Measurements from ENCODE around the gene VAMP5. TPM values are rescaled to one million over a fixed set of nuclear protein-coding genes. Genes with fewer than 3 reads are reported as not detected.

The VAMP5 gene
- total RNA-seq, 1 donor from 2014 or later, result 17.1 TPM

DNA sequence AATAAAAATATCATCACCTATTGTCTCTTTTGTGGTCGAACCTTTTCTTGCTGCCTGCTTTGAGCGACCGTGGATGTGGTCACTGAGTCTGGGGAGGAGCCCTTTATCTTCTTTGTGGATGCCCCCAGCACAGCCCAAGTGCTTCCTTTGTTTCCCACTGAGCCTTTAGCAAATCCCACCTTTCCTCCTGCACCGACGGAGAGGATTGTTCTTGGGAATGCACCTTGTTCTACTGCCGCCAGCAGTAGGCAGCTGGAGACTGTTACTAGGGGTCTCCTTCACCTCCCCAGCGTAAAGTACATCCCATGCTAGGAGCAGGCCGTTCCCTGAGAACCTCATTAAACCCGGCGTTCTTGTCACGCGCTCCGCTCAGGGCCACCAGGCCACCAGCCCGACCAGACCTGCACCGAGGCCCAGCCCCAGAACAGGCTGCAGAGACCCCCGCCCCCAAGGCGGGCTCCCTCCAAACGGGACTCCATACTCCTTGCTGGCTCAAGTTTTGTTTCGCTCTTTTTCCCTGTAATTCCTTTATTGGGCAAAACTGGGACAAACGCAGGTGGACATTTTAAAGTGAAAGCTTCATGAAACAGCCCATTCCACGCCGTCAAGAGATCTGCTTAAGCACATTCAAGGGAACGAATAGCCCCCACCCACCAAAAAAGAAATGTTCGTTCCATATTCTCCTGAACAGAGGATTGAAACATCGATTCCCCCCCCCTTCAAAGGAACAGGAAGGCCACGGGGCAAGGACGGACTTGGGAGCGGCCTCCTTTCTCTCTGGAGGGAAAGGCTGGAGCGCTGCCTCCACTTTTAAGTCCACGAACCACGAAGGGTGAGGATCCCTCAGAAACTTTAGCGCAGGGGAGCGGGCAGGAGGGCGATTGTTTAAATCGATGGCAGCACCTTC, 46.4 kb upstream of the VAMP5 start:
- Histone ChIP-seq H3K79me2 (ENCODE audit: insufficient read depth, low read length) (peaks cover 57% of the 10 kb centered on the region), H3K4me3 (ENCODE audit: insufficient read depth, low read depth, low read length) (peak overlapping the region; percentile 99), H3K27me3 (ENCODE audit: insufficient read depth, low read length) (no peaks in the 10 kb centered on the region), H2AFZ (ENCODE audit: low read depth, low read length) (peak overlapping the region; percentile 93), H3K9ac (ENCODE audit: low read length) (peak overlapping the region; percentile 99), H3K4me2 (ENCODE audit: low read length) (peak overlapping the region; percentile 97), H4K20me1 (ENCODE audit: insufficient read depth, low read length) (peaks cover 38% of the 10 kb centered on the region), H3K4me1 (ENCODE audit: insufficient read depth, low read length) (peaks cover 32% of the 10 kb centered on the region), H3K27ac (ENCODE audit: low read depth, low read length) (peak overlapping the region; percentile 99), H3K36me3 (ENCODE audit: insufficient read depth, low read length) (peaks cover 24% of the 10 kb centered on the region), H3K9me3 (ENCODE audit: insufficient read depth, low read depth, low read length) (no peaks in the 10 kb centered on the region)
- H3K4me1 Mint-ChIP-seq (ENCODE audit: low read depth, unreplicated experiment), result peaks cover 29% of the 10 kb centered on the region
- no peaks in the 10 kb centered on the region for H3K9me3 Mint-ChIP-seq (ENCODE audit: unreplicated experiment)
- peak overlapping the region; percentile 98 for H3K27ac Mint-ChIP-seq (ENCODE audit: unreplicated experiment)
- no peaks in the 10 kb centered on the region for H3K27me3 Mint-ChIP-seq (ENCODE audit: low read depth, unreplicated experiment)
- H3K4me3 Mint-ChIP-seq (ENCODE audit: unreplicated experiment), result peak overlapping the region; percentile 91
- FAIRE-seq, result no peak
- TF ChIP-seq, protein P1, sequence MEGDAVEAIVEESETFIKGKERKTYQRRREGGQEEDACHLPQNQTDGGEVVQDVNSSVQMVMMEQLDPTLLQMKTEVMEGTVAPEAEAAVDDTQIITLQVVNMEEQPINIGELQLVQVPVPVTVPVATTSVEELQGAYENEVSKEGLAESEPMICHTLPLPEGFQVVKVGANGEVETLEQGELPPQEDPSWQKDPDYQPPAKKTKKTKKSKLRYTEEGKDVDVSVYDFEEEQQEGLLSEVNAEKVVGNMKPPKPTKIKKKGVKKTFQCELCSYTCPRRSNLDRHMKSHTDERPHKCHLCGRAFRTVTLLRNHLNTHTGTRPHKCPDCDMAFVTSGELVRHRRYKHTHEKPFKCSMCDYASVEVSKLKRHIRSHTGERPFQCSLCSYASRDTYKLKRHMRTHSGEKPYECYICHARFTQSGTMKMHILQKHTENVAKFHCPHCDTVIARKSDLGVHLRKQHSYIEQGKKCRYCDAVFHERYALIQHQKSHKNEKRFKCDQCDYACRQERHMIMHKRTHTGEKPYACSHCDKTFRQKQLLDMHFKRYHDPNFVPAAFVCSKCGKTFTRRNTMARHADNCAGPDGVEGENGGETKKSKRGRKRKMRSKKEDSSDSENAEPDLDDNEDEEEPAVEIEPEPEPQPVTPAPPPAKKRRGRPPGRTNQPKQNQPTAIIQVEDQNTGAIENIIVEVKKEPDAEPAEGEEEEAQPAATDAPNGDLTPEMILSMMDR (IDR thresholded peaks at IDR 0.05; ENCODE audit: insufficient read depth, low read depth, low read length), result no peak
- TF ChIP-seq EZH2 (IDR thresholded peaks at IDR 0.05; ENCODE audit: insufficient read depth, low read length), result no peak
- DNase-seq (ENCODE audit: low read depth), result no peak
- H3K36me3 Mint-ChIP-seq (ENCODE audit: low read depth, unreplicated experiment), result peaks cover 18% of the 10 kb centered on the region

DNA sequence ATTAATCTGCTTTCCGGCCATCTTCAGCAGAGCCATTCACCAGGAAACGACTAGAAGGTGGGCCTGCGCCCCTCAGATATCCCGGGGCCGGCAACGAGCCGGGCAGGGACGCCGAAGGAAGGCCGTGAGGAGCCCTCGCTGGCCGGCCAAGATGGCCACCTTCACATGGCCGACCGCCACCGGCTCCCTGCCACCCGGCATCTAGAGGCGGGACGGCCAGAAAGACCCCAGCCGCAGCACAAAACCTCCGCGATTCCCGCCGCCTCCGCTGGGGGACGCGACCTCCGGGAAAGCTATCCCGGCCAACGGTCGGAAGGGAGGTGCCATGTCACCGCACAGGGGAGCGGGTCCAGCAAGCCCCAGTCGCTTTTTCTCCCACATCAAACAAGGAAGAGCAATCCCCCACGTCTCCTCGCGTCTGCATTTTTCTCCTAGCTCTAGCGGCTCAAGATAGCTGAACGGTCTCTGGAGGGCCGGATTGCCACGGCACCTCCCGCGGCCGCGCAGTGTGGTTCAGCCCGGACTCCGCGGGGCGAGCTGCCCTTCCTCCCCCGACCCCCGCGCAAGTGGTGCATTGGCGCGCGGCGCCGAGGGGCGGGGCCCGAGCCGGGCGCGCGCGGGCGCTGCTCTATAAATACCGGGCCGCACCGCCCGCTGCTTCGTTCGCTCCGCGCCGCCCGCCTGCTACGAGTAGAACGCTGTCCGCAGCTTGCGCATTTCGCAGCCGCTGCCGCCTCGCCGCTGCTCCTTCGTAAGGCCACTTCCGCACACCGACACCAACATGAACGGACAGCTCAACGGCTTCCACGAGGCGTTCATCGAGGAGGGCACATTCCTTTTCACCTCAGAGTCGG, 45.5 kb upstream of the VAMP5 start, which contains the start of gene MAT2A:
Gene MAT2A, plus strand, starts transcription at position 662 of the 854 bp plus-strand sequence. Its CDS starts 120 bp downstream, at position 782.
- no peak for TF ChIP-seq EZH2 (IDR thresholded peaks at IDR 0.05; ENCODE audit: insufficient read depth, low read length)
- TF ChIP-seq, protein P1 (IDR thresholded peaks at IDR 0.05; ENCODE audit: insufficient read depth, low read depth, low read length), result peak; percentile 54
- FAIRE-seq (no peak), DNase-seq (ENCODE audit: low read depth) (peak; percentile 82)
- Histone ChIP-seq H4K20me1 (ENCODE audit: insufficient read depth, low read length) (peaks cover 47% of the 10 kb centered on the region), H3K4me3 (ENCODE audit: insufficient read depth, low read depth, low read length) (peak within 1 kb of the TSS; percentile 99), H3K9ac (ENCODE audit: low read length) (peak within 1 kb of the TSS; percentile 99), H3K79me2 (ENCODE audit: insufficient read depth, low read length) (peaks cover 62% of the 10 kb centered on the region), H3K27me3 (ENCODE audit: insufficient read depth, low read length) (no peaks in the 10 kb centered on the region), H2AFZ (ENCODE audit: low read depth, low read length) (peak within 1 kb of the TSS; percentile 93), H3K4me1 (ENCODE audit: insufficient read depth, low read length) (peaks cover 32% of the 10 kb centered on the region), H3K36me3 (ENCODE audit: insufficient read depth, low read length) (peaks cover 30% of the 10 kb centered on the region), H3K4me2 (ENCODE audit: low read length) (peak within 1 kb of the TSS; percentile 97), H3K9me3 (ENCODE audit: insufficient read depth, low read depth, low read length) (no peaks in the 10 kb centered on the region), H3K27ac (ENCODE audit: low read depth, low read length) (peak within 1 kb of the TSS; percentile 99)
- Mint-ChIP-seq H3K9me3 (ENCODE audit: unreplicated experiment) (no peaks in the 10 kb centered on the region), H3K27me3 (ENCODE audit: low read depth, unreplicated experiment) (no peaks in the 10 kb centered on the region), H3K36me3 (ENCODE audit: low read depth, unreplicated experiment) (peaks cover 22% of the 10 kb centered on the region), H3K27ac (ENCODE audit: unreplicated experiment) (peak within 1 kb of the TSS; percentile 98), H3K4me3 (ENCODE audit: unreplicated experiment) (peak within 1 kb of the TSS; percentile 91), H3K4me1 (ENCODE audit: low read depth, unreplicated experiment) (peaks cover 29% of the 10 kb centered on the region)

All from astrocyte (in vitro differentiated cells and primary cell).